Measurements from ENCODE around the gene MRPL24.
"Not testable (repeated sequence)": the region's sequence is repeated elsewhere in the genome, so short reads cannot be mapped to it uniquely, and the experiment has no call there.

MRPL24 gene

DNA sequence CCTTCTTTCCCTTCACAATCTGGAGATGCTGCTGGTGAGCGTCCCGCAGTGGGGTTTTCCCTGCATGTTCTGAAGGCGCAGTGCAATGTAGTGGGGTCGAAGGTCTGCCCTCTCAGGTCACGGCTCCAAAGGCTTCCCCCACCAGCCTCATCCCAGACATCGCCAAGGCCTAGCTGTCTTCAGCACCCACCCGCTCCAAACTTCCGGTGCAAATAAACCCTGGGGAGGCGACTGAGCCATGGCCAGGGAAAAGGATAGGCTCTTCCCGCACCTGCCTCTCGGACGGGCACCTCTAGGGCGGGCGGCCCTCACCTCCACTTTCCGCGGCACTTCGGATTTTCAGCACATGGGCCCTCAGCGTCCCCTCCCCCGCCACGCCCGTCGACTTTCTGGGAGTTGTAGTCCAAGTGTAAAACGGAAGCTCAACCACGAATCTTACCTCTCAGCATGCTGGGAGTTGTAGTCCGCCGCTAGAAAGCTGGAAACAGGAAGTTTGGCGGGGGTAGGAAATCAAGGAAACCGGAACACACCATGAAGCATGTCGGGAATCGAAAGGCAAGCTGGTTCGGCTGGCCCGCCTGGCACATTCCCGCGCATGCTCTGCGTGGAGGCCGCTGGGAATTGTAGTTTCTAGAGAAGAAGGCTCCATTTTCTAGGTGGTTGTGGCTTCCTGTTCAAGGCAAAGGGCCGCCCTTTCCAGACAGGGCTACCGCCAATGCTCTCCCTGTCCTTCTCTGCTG lies at the start of gene MRPL24:
MRPL24 (minus strand) TSS at position 348 of the 740 bp plus-strand sequence. CDS start 2,384 bp downstream, outside the sequence.
- DNase-seq (ENCODE audit: low read depth in 2 of 2, low spot score in 1 of 2) = peak; percentile 91 to 92

DNA sequence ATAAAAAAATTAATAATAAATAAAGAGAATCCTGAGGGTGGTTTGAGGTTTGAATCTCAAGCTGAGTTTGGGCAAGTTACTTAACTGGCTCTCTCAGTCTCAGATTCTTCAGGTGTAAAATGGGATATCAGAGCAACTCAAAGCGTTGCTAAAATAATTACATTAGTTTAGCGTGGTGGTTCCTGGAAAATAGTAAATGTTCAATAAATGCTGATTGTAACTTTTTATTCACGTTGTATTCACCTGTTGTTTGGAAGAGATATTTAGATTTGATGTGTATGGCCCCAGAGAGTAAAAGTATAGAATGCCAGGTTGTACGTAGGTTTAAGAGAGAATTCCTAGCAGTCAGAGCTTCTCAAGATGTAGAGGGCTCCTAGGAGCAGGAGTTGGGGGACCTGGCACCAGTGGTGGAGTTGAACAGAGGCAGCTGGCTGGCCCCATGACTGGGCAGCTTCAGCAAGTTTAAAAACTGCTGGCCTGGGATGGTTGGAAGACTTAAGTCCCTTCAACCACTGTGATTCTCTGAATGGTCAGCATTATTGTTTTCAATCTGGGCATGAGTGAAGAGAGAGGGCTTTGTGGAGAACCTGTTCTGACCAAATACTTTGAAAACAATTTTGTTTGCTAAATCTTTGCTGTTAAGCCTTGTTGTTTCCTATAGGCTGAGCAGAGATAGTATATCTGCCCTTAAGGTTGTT lies 48.9 kb upstream of the MRPL24 start:
- no peak for DNase-seq (ENCODE audit: low read depth in 2 of 2, low spot score in 1 of 2)

DNA sequence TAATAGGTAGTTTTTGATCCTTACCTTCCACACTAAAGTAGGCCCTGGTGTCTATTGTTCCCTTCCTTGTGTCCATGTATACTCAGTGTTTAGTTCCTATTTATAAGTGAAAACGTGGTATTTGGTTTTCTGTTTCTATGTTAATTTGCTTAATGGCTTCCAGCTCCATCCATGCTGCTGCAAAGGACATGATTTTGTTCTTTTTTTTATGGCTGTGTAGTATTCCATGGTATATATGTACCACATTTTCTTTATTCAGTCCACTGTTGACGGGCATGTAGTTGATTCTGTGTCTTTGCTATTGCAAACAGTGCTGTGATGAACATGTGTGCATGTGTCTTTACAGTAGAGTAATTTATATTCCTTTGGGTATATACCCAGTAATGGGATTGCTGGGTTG lies 47.2 kb upstream of the MRPL24 start:
- DNase-seq (ENCODE audit: low read depth in 2 of 2, low spot score in 1 of 2) = no peak

DNA sequence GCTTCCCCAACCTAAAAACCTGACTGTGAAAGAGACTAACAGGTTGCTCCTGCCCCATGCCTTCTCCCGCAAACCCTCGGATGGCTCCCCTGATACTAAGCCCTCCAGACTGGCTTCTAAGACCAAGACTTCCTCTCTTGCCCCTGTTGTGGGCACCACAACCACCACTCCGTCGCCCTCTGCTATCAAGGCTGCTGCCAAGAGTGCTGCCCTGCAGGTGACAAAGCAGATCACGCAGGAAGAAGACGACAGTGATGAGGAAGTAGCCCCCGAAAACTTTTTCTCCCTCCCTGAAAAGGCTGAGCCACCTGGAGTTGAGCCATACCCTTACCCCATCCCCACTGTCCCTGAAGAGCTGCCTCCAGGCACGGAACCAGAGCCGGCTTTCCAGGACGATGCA lies 45.8 kb upstream of the MRPL24 start:
- DNase-seq (ENCODE audit: low read depth in 2 of 2, low spot score in 1 of 2) = no peak

DNA sequence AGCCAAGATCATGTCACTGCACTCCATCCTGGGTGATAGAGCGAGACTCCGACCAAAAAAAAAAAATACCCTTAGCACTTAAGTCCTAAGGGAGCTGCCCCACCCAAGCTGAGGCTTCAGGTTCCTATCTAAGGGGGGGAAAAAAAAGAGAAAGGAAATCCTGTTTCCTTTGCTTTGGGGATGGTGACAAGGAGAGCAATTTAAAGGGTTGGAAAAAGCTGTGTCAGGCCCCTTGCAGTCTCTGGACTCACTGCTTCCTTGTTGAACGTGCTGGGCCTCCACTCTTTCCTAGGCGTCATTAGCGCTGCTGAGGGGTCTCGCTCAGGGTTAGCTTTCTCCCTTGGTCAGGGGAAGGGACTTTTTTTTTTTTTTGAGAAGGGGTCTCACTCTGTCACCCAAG lies 44.6 kb upstream of the MRPL24 start:
- DNase-seq (ENCODE audit: low read depth in 2 of 2, low spot score in 1 of 2) = no peak

DNA sequence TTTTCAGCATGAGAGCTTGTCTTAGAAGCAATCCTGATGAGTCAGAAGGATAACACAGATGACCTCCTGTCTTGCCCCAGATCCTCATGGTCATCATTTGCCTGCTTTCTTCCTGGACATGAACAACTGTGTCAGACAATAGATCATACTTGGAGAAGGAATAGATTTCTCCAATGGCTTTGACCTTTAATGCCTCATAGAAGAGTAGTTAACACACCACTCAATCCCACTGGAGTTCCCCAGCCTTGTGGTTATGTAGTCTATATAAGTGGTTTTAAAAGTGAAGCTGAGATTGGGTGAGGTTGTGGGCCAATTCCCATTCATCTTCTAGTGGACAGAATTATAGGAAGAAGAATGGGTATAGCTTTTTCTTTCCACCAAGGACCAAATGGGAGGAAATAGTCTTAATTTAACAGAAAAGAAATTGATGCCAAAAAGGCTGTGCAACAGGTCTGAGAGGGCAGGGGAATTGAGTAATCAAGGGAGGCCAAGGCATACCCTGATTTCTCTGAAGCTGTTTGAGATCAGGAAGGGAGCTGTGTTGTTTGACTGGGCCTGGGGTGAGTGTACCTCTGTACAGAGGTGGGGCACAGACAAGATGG lies 40.8 kb upstream of the MRPL24 start:
- DNase-seq (ENCODE audit: low read depth in 2 of 2, low spot score in 1 of 2) = no peak

DNA sequence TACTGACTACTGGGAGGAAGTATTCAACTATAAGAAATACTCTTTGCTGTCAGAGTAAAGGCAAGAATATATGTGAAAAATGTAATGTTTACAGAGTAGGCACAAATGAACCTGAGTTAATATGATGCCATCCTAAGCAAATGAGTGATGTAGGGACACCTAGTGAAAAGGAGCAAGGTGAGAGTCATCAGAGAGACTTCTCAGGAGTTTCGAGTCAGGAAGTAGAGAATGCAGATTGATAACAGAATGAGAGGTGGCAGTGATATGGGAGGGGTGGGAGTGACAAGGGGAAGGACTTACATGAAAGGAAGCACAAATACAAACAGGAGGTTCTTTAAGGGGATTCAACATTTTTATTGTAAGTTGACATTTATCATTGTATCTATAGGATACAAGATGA lies 36.7 kb upstream of the MRPL24 start:
- no peak for DNase-seq (ENCODE audit: low read depth in 2 of 2, low spot score in 1 of 2)

DNA sequence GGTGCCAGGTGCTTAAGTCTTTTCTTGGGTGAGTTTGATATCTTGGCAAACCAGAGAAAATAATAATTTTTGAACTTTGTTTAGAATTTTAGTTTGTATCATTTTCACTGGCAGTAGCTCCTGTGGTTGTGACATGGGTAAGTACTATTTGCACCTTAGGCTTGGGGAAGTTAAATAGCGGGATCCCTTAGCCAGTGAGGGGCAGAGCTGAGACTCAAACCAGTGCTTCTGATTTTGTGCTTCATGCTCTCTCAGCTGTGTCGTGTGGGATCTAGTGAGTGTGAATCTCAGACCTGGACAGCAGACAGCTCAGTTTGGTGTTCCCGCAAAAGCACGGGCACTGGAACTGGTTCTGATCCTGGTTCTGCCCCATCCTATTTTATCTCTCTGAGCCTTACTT lies 36.1 kb upstream of the MRPL24 start:
- no peak for DNase-seq (ENCODE audit: low read depth in 2 of 2, low spot score in 1 of 2)

DNA sequence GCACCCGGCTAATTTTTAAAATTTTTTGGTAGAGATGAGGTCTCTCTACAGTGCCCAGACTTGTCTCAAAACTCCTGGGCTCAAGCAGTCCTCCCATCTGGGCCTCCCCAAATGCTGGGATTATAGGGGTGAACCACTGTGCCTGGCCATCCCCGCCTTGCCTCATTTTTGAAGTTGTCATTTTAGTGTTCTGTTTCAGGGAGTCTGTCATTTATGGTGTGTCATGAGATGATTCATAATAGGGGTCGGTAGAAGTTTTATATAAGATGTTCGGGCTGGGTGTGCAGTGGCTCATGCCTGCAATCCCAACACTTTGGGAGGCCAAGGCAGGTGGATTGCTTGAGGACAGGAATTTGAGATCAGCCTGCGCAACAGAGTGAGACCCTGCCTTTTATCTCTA lies 34.9 kb upstream of the MRPL24 start:
- DNase-seq (ENCODE audit: low read depth in 2 of 2, low spot score in 1 of 2) = no peak

DNA sequence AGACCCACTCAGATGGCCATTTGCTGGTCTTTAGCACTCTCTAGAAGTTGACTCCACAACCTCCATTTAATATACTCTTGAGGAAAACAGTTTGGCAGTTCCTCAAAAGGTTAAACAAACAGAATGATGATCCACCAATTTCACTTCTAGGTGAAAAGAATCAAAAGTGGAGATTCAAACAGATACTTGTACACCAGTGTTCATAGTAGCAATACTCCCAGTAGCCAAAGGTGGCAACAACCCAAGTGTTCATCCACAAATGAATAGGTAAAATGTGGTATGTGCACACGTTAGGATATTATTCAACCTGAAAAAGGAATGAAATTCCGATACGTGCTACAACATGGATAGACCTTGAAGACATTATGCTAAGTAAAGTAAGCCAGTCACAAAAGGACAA lies 32.7 kb upstream of the MRPL24 start:
- no peak for DNase-seq (ENCODE audit: low read depth in 2 of 2, low spot score in 1 of 2)

DNA sequence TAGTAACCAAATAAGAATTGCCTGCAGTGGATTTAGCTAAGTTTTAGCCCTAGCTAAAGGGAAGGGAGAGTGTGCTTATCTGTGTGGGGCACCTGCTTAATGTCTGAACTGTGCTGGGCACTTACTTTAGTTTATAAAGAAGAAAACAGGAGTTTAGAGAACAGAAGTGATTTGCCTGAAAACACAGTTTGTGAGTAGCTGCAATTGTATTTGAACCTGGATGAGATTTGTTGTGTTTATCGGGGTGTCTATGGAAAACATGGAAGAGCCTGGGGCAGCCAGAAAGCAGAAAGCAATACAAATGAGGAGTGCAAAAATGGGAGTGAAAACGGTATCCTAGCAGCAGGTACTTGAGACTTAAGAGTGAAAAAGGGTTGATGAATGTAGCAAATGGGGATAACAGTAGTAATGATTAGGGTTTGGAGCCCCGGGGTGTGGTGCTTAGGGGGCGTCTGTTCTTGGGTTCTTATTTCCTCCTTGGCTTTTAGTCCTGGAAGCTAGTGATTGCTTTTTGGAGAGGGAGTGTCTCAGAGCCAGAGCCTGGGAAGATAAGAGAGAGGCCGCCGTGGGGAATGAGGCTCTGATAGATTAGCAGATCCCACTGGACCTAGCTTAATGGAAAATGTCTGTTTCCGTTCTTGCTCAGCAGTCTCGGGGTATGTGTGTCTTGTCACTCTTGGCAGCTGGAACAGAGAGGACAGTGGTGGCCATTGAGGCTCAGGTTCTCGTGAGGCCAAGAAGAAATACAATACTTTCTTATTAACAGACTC lies 32.0 kb upstream of the MRPL24 start:
- DNase-seq (ENCODE audit: low read depth in 2 of 2, low spot score in 1 of 2) = no peak

DNA sequence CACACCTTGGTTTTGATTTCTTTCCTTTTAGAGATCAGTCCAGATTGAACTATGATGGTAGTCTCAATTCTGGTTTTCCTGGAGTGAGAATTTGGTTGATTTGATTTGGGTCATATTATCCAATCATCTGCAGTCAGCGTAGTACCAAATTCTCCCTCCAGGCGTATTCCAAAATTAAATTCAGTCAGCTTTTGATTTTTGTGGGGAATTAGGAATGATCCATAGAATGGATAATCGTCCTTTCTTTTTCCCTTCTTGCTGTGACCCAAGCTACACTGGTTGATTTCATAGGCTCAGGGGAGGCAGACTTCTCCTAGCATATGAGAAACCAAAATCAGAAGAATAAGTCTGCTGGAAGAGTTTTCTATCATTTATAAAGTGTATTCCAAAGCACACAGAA lies 31.3 kb upstream of the MRPL24 start:
- DNase-seq (ENCODE audit: low read depth in 2 of 2, low spot score in 1 of 2) = no peak

DNA sequence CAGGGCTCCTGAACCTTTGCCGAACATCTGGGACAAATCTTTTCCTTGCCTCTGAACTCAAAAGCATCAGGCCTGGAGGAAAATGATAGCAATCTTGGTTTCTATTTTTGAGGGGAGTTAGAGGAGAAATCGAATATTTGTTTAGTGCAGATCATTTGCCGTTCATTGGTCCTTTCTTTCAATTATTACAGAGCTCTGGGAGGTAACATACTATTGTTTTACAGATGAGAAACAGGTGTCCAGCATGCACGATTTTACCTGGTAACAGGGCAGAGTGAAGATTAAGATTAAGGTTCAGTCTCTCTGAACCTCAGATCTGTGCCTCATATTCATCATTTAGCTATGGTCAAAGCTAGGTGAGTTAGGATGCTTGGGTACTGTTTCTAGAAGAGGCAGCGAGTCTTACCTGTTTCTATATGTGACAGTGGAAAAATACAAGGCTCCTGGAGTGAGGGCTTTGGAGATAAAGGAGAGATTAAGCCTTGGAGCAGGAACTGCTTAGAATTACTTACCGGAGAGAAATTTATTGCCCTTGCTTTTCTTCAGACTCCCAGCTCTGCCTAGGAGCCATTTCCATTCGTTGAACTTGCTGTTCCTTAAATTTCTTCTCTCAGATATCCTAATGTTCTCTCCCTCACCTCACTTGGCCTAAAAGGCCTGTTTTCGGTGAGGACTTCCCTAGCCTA lies 27.9 kb upstream of the MRPL24 start:
- DNase-seq (ENCODE audit: low read depth in 2 of 2, low spot score in 1 of 2) = no peak

DNA sequence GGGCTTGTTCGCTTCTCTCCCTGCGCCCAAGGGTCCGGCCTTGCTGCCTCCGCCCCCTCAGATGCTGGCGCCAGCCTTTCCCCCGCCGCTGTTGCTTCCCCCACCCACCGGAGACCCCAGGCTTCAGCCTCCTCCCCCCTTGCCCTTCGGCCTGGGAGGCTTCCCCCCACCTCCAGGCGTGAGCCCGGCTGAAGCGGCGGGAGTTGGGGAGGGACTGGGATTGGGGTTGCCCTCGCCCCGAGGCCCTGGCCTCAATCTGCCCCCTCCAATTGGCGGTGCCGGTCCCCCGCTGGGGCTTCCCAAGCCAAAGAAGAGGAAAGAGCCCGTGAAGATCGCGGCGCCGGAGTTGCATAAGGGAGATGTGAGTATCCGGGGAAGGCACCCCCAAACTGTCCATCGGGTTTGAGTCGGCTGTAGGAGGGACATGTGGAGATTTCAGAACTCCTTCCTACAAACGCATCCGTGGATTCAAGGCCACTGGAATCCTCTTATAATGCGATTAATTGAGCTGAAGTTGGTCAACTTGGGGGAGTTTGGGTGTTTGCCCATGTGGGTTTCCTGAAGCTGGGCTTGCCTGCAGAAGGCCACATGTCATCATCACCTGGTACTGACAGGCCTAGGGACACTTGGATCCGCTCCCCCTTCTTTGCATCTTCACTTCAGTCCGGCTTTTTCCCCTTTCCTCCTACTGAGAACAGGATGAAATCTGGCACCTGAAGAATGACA lies 27.2 kb upstream of the MRPL24 start:
- peak in 1 of 2 donors; percentile 6 for DNase-seq (ENCODE audit: low read depth in 2 of 2, low spot score in 1 of 2)

DNA sequence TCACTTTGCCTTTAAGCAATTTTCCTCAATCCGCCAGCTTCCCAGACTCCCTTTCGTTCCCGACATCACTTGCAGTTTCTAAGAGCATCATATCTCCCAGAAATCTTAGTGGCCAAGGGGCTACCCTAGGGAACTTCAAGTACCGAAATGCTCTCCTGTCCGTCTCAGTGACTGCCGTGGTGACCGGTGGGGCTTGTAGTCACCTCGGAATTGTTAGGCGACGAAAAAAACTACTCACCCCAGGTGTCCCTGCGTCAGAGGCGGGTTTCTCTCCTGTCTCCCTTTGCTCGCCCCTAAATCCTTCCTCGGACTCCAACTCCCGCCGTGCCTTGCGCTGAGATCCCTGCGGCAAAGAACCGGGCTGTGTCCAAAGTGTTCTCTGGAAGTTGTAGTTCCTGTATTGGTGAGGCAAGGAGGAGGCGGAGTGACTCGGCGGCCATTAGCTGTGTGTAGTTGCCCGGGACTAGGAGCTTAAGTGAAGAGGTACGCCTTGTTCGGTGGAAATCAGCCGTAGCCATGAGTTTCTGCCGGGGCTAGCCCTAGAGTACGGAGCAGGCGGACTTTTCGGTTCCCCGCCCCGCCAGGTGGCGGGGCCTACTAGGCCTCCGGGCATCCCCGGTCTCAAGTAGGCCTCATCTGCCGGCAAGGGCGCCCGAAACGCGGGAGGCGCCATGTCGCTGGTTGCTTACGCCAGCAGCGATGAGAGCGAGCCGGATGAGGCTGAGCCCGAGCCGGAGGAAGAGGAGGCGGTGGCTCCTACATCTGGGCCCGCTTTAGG lies 26.4 kb upstream of the MRPL24 start, which contains the start of gene PRCC:
PRCC (plus strand) TSS at position 435 of the 778 bp plus-strand sequence; CDS start at position 672, 237 bp downstream.
- DNase-seq (ENCODE audit: low read depth in 2 of 2, low spot score in 1 of 2) = peak; percentile 92 to 96

DNA sequence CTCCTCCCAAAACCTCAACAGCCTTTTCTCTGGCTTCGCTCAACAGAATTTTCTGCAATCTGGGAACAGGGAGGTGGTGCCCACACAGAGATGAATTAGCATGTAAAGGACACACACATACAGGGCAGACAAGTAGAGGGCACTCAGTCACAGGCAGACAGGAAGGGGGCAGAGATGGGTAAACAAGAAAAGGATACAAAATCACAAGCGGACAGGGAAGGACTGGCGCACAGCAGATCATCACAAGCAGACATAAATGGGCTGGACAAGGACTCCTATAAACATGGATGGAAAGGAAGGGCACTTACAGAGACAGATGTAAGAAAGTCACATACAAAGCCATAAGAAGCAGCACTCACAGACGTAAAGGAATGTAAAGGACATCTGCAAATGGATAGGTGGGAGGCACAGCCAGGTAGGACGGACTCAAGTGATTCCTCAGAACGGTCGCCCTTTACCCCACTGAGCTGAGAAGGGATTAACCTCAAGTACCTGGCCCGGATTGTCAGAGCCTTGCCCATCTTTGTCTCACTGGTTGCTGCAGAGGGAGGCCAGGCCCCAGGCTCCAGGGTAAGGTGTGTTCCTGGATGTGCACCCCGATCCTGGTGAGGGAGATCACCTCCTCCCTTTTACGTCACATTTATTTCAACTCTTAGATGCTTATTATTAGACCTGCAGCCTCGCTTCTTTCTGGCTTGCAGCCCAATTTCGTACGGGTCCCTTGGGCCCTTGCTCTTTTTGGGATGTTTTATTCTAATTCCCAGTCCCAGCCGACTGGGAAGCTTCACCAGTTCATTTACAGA lies 25.6 kb upstream of the MRPL24 start:
- no peak for DNase-seq (ENCODE audit: low read depth in 2 of 2, low spot score in 1 of 2)

DNA sequence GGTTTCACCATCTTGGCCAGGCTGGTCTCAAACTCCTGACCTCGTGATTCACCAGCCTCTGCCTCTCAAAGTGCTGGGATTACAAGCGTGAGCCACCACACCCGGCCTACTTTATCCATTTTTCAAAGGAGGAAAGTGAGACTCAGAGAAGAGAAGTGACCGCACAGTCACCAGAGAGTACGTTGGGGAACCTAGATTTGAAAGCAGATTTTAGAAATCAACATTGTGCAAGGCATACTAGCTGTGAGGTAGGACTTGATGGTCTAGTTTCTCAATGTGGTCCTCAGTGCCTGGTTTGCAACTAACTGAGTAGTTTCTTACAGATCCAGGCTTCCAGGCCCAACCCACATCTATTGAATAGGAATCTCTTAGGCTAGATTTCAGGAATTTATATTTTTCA lies 24.8 kb upstream of the MRPL24 start:
- DNase-seq (ENCODE audit: low read depth in 2 of 2, low spot score in 1 of 2) = no peak

DNA sequence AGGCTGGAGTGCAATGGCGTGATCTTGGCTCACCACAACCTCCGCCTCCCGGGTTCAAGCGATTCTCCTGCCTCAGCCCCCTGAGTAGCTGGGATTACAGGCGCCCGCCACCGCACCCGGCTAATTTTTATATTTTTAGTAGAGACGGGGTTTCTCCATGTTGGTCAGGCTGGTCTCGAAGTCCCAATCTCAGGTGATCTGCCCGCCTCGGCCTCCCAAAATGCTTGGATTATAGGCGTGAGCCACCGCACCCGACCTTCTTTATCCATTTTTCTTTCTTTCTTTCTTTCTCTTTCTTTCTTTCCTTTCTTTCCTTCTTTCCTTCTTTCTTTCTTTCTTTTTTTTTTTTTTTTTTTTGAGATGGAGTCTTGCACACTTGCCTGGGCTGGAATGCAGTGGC lies 24.2 kb upstream of the MRPL24 start:
- DNase-seq (ENCODE audit: low read depth in 2 of 2, low spot score in 1 of 2) = not testable (repeated sequence)

DNA sequence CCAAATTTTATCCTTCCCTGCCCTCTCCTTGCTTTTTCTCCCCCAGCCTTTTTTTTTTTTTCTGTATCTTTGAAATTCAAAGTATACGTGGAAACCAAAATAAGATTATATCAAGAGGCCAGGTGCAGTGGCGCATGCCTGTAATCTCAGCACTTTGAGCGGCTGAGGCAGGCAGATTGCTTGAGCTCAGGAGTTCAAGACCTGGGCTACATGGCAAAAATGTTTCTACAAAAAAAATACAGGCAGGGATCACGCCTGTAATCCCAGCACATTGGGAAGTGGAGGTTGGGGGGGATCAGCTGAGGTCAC lies 19.9 kb upstream of the MRPL24 start:
- no peak for DNase-seq (ENCODE audit: low read depth in 2 of 2, low spot score in 1 of 2)

Measured in stimulated activated CD8-positive, alpha-beta memory T cell treated with anti-CD3 and anti-CD28 coated beads, Interleukin-4, amount 100 ng/mL, for 4 hours (primary cell).